ENCODE measurements around the gene CDH26.

The CDH26 gene

DNA sequence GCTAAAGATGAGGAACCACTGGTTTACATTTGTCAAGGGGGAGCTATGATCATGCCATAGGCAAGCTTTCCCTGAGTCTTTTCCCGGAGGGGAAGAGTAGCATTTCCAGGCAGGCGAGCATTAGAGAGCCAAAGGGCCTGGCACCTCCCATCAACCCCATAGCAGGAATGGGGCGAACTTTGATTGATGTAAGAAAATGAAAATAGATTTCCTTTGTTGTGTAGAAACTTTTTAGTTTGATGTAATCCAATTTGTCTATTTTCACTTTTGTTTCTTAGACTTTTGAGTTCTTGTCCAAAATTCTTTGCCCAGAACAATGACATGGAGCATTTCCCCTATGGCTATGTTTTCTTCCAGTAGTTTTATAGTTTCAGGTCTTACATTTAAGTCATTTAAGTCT, 85.2 kb downstream of the CDH26 start:
- TF ChIP-seq, protein P1, sequence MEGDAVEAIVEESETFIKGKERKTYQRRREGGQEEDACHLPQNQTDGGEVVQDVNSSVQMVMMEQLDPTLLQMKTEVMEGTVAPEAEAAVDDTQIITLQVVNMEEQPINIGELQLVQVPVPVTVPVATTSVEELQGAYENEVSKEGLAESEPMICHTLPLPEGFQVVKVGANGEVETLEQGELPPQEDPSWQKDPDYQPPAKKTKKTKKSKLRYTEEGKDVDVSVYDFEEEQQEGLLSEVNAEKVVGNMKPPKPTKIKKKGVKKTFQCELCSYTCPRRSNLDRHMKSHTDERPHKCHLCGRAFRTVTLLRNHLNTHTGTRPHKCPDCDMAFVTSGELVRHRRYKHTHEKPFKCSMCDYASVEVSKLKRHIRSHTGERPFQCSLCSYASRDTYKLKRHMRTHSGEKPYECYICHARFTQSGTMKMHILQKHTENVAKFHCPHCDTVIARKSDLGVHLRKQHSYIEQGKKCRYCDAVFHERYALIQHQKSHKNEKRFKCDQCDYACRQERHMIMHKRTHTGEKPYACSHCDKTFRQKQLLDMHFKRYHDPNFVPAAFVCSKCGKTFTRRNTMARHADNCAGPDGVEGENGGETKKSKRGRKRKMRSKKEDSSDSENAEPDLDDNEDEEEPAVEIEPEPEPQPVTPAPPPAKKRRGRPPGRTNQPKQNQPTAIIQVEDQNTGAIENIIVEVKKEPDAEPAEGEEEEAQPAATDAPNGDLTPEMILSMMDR (IDR thresholded peaks at IDR 0.05; ENCODE audit: low read depth, low read length), result no peak
- Histone ChIP-seq H3K9me3 (no peaks in the 10 kb centered on the region), H3K4me1 (no peaks in the 10 kb centered on the region), H3K4me3 (ENCODE audit: low read depth, low read length) (no peak overlapping the region), H3K27me3 (no peaks in the 10 kb centered on the region; the same call in 1 of the 2 replicates), H3K36me3 (no peaks in the 10 kb centered on the region)
- DNase-seq, result no peak

- Histone ChIP-seq H3K27me3 (no peaks in the 10 kb centered on the region), H3K36me3 (no peaks in the 10 kb centered on the region), H3K9me3 (peaks cover 3% of the 10 kb centered on the region; the same call in 1 of the 2 replicates), H3K4me3 (ENCODE audit: low read depth, low read length) (no peak overlapping the region), H3K4me1 (no peaks in the 10 kb centered on the region)
- TF ChIP-seq, protein P1 (IDR thresholded peaks at IDR 0.05; ENCODE audit: low read depth, low read length), result no peak
- no peak for DNase-seq
These were observed 87.8 kb downstream of the CDH26 start for GRCh38 chr20:60046011-60046413.

- H3K9me3 ChIP-seq, result peaks cover 3% of the 10 kb centered on the region; the same call in 1 of the 2 replicates
- no peak for DNase-seq
- H3K36me3 ChIP-seq, result no peaks in the 10 kb centered on the region
- TF ChIP-seq, protein P1 (IDR thresholded peaks at IDR 0.05; ENCODE audit: low read depth, low read length), result no peak
- no peaks in the 10 kb centered on the region for H3K27me3 ChIP-seq
- H3K4me1 ChIP-seq, result no peaks in the 10 kb centered on the region
- H3K4me3 ChIP-seq (ENCODE audit: low read depth, low read length), result no peak overlapping the region
These were observed 88.2 kb downstream of the CDH26 start for GRCh38 chr20:60046436-60046835.

GRCh38 chr20:60046860-60047259, 88.6 kb downstream of the CDH26 start:
- no peaks in the 10 kb centered on the region for H3K4me1 ChIP-seq
- no peak for DNase-seq
- TF ChIP-seq, protein P1 (IDR thresholded peaks at IDR 0.05; ENCODE audit: low read depth, low read length), result no peak
- H3K9me3 ChIP-seq, result peaks cover 3% of the 10 kb centered on the region; the same call in 1 of the 2 replicates
- no peaks in the 10 kb centered on the region for H3K36me3 ChIP-seq
- no peak overlapping the region for H3K4me3 ChIP-seq (ENCODE audit: low read depth, low read length)
- H3K27me3 ChIP-seq, result no peaks in the 10 kb centered on the region

DNA sequence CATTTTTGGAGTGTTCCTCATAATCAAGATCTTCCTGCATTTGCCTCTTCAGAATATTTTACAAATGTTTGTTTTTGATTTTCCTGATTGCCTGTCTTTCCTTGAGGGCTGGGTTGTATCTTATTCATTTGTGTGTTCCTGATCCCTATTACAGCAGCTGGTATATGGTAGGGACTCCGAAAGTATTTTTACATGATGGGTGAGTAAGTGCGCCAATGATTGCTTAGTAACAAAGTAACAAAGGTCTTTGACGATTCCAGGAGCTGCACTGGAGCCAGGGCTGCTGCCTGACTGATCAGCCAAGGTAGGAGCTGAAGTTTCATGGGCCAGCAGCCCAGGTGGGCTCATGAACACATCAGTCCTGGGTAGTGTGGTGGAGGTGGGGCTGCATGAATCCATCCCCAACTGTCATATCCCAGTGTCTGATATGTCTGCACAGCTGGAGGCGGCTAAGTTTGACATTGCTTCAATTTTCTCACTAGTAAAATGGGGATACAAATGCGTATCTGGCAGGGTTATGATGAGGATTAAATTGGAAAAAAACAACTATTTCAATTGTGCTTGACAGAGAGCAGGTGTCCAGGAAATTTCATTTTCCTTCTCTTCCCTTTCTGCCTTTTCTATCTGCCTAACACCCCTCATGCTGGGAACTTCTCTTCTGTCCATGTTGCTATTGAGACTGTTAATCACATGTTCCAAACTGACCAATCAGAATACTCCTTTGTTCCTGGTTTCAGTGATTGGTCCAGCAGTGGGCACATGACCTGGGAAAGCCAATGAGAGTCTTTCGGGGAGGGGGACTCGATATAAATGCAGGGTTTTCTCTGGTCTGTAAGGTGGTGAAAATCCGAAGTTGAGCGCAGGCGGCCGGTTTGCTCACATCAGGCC, 90.7 kb downstream of the CDH26 start:
- no peak for DNase-seq
- Histone ChIP-seq H3K4me3 (ENCODE audit: low read depth, low read length) (no peak overlapping the region), H3K9me3 (peaks cover 3% of the 10 kb centered on the region; the same call in 1 of the 2 replicates), H3K36me3 (no peaks in the 10 kb centered on the region), H3K27me3 (no peaks in the 10 kb centered on the region; the same call in 1 of the 2 replicates), H3K4me1 (no peaks in the 10 kb centered on the region)
- TF ChIP-seq, protein P1 (IDR thresholded peaks at IDR 0.05; ENCODE audit: low read depth, low read length), result no peak

- no peaks in the 10 kb centered on the region; the same call in 1 of the 2 replicates for H3K27me3 ChIP-seq
- H3K4me3 ChIP-seq (ENCODE audit: low read depth, low read length), result no peak overlapping the region
- peaks cover 3% of the 10 kb centered on the region; the same call in 1 of the 2 replicates for H3K9me3 ChIP-seq
- no peak for DNase-seq
- no peaks in the 10 kb centered on the region for H3K4me1 ChIP-seq
- H3K36me3 ChIP-seq, result no peaks in the 10 kb centered on the region
- TF ChIP-seq, protein P1 (IDR thresholded peaks at IDR 0.05; ENCODE audit: low read depth, low read length), result no peak
These were observed 91.4 kb downstream of the CDH26 start for GRCh38 chr20:60049601-60050000.
